Osteocyte (in vitro differentiated cells): ENCODE results near the gene IFNLR1. TPM values are rescaled to one million over a fixed set of nuclear protein-coding genes. Genes with fewer than 3 reads are reported as not detected.

ENCODE experiments used
- DNase-seq: peaks from one replicate; pipeline ENCODE4 v3.0.0; 2021; ENCODE audit warnings: mixed read lengths; ENCODE audit not compliant: unreplicated experiment; ENCODE audit errors: extremely low spot score
- H3K27ac Mint-ChIP-seq: one replicate; pipeline ENCODE4 v1.8.0; 2021; ENCODE audit warnings: mild to moderate bottlenecking, mixed read lengths; ENCODE audit not compliant: unreplicated experiment
- H3K27me3 Mint-ChIP-seq: one replicate; pipeline ENCODE4 v1.8.0; 2021; ENCODE audit warnings: mixed read lengths; ENCODE audit not compliant: unreplicated experiment
- H3K36me3 Mint-ChIP-seq: one replicate; pipeline ENCODE4 v1.8.0; 2021; ENCODE audit warnings: mixed read lengths; ENCODE audit not compliant: unreplicated experiment
- H3K4me1 Mint-ChIP-seq: one replicate; pipeline ENCODE4 v1.8.0; 2021; ENCODE audit warnings: mixed read lengths; ENCODE audit not compliant: unreplicated experiment
- H3K4me3 Mint-ChIP-seq: one replicate; pipeline ENCODE4 v1.8.0; 2021; ENCODE audit warnings: mild to moderate bottlenecking, moderate library complexity, mixed read lengths; ENCODE audit not compliant: unreplicated experiment
- H3K9me3 Mint-ChIP-seq: one replicate; pipeline ENCODE4 v1.8.0; 2021; ENCODE audit warnings: mixed read lengths; ENCODE audit not compliant: unreplicated experiment
- long read RNA-seq: library from polyadenylated mRNA; unstranded; transcript quantifications from one replicate; pipeline ENCODE4 v2.0.0, GENCODE V29; 2021
- total RNA-seq: library from RNA; stranded (reverse); gene quantifications from 2 replicates; pipeline ENCODE4 v1.2.1, GENCODE V29; 2021
- TF ChIP-seq, protein P1 (sequence below): fragments of 200-600 bp; sonication (generic); IDR thresholded peaks from 2 replicates; pipeline ENCODE4 v1.5.0; 2021; ENCODE audit warnings: antibody characterized with exemption, mild to moderate bottlenecking, moderate library complexity

IFNLR1 gene
- 0.16 TPM in 1 of 2 replicates, not detected in the other for total RNA-seq
- long read RNA-seq: 0 reads

- no peak for DNase-seq
- Mint-ChIP-seq H3K9me3 (no peaks in the 10 kb centered on the region), H3K4me3 (peak within 1 kb of the TSS; percentile 73), H3K4me1 (peaks cover 10% of the 10 kb centered on the region), H3K27me3 (peaks cover 12% of the 10 kb centered on the region), H3K36me3 (no peaks in the 10 kb centered on the region), H3K27ac (no peak within 1 kb of the TSS)
- TF ChIP-seq, protein P1, sequence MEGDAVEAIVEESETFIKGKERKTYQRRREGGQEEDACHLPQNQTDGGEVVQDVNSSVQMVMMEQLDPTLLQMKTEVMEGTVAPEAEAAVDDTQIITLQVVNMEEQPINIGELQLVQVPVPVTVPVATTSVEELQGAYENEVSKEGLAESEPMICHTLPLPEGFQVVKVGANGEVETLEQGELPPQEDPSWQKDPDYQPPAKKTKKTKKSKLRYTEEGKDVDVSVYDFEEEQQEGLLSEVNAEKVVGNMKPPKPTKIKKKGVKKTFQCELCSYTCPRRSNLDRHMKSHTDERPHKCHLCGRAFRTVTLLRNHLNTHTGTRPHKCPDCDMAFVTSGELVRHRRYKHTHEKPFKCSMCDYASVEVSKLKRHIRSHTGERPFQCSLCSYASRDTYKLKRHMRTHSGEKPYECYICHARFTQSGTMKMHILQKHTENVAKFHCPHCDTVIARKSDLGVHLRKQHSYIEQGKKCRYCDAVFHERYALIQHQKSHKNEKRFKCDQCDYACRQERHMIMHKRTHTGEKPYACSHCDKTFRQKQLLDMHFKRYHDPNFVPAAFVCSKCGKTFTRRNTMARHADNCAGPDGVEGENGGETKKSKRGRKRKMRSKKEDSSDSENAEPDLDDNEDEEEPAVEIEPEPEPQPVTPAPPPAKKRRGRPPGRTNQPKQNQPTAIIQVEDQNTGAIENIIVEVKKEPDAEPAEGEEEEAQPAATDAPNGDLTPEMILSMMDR: no peak
Observed at GRCh38 chr1:24186993-24187790, at the start of gene IFNLR1. Gene IFNLR1, minus strand, starts transcription at chr1:24187289. Its CDS starts 41 bp downstream, at chr1:24187248.

DNA sequence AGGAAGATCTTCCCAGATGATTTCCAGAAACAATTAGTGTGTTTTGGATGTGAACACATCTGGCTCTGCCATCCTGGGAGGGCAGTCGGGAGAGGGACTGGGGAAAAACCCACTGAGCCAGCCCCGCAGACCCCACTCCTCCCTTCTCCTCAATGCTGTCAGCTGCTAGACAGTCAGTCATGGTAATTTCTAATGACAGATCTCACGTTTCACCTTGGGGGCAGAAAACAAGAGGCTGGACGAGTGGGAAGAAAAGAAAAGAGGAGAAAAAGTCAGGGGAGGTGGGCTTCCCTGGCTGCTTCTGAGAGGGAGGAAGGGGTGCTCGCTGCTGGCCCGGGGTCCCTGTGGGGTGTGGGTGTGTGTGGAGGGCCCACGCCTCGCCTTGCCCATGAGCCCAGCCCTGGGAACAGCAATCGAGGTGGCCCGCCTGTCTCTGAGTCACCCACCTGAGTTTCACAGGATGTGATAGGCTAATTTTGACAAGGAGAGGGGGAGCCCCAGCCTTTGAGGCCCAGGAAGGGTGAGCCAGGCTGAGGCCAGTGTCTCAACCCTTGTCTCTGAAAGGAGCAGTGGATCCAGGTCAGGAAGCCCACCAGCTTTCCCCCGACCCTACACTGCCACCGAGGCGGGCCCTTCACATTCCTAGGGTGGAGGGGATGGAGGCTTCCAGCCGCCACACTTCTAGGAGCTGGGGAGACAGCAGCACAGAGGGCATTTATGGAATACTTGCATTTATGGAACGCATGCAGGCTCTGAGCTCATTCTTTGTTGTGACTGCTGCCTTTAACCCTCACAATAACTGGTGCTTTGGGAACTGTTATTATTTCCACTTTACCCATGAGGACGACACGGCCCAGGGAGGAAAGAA is 49.1 kb upstream of the IFNLR1 start:
- H3K36me3 Mint-ChIP-seq: no peaks in the 10 kb centered on the region
- H3K27ac Mint-ChIP-seq: no peak overlapping the region
- H3K27me3 Mint-ChIP-seq: no peaks in the 10 kb centered on the region
- no peak overlapping the region for H3K4me3 Mint-ChIP-seq
- no peaks in the 10 kb centered on the region for H3K9me3 Mint-ChIP-seq
- TF ChIP-seq, protein P1: no peak
- DNase-seq: no peak
- H3K4me1 Mint-ChIP-seq: peaks cover 29% of the 10 kb centered on the region

- no peaks in the 10 kb centered on the region for H3K9me3 Mint-ChIP-seq
- no peak overlapping the region for H3K27ac Mint-ChIP-seq
- H3K4me3 Mint-ChIP-seq: no peak overlapping the region
- DNase-seq: no peak
- TF ChIP-seq, protein P1: no peak
- no peaks in the 10 kb centered on the region for H3K36me3 Mint-ChIP-seq
- peaks cover 29% of the 10 kb centered on the region for H3K4me1 Mint-ChIP-seq
- H3K27me3 Mint-ChIP-seq: no peaks in the 10 kb centered on the region
Observed at GRCh38 chr1:24233684-24234600, 46.9 kb upstream of the IFNLR1 start.

DNA sequence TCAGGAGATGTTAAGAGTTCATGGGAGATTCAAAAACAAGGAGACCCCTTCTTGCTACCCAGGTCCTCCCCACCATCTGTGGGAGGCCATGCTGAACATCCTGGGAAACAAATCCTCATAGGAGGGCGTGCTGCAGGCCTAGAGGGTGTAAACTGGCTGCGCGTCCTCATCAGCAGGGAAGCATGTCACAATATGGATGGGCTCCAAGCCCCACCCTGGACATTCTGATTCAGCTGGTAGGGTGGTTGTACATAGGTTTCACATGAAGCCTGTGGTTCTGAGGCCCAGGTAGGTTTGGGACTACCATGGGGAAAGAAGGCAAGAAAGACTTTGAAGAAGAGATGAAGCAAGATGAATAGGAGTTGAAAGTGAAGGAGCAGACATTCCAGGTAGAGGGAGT is 44.6 kb upstream of the IFNLR1 start:
- DNase-seq: no peak
- TF ChIP-seq, protein P1: no peak
- H3K4me1 Mint-ChIP-seq: peaks cover 24% of the 10 kb centered on the region
- peaks cover 3% of the 10 kb centered on the region for H3K27me3 Mint-ChIP-seq
- H3K9me3 Mint-ChIP-seq: no peaks in the 10 kb centered on the region
- H3K27ac Mint-ChIP-seq: no peak overlapping the region
- no peak overlapping the region for H3K4me3 Mint-ChIP-seq
- H3K36me3 Mint-ChIP-seq: no peaks in the 10 kb centered on the region
